H1 (cell line): Measurements from ENCODE around the gene PLCXD1. TPM values are rescaled to one million over a fixed set of nuclear protein-coding genes. Genes with fewer than 3 reads are reported as not detected.

Source experiments
- KDM4A ChIP-seq: IDR thresholded peaks from one replicate; pipeline ENCODE4 v1.7.1; 2012; ENCODE audit warnings: low read depth, mild to moderate bottlenecking, moderate library complexity, low read length, inconsistent platforms; ENCODE audit not compliant: severe bottlenecking
- MAFK ChIP-seq: IDR thresholded peaks from 2 replicates; pipeline ENCODE4 v1.6.1; 2012; ENCODE audit warnings: low read depth, mild to moderate bottlenecking, improper control_type of control experiment, low read length
- POU5F1 ChIP-seq: IDR thresholded peaks from 2 replicates; pipeline ENCODE4 v1.6.1; 2011; ENCODE audit warnings: low read depth, mild to moderate bottlenecking, low read length, moderate library complexity
- RNF2 ChIP-seq: fragments of 200-900, 300-1000 bp; sonication (generic); IDR thresholded peaks from 2 replicates; pipeline ENCODE4 v1.7.1; 2016; ENCODE audit warnings: borderline replicate concordance, low read depth, mild to moderate bottlenecking, antibody characterized with exemption, low read length; ENCODE audit not compliant: poor library complexity, severe bottlenecking; ENCODE audit errors: missing control alignments
- RXRA ChIP-seq: IDR thresholded peaks from 2 replicates; pipeline ENCODE4 v1.6.1; 2011; ENCODE audit warnings: low read depth, mild to moderate bottlenecking, low read length, moderate library complexity; ENCODE audit not compliant: insufficient read depth
- polyA plus RNA-seq, 7 experiments: library from polyadenylated mRNA; depleted of rRNA in 3 of 7; stranded (reverse) in 5 of 7; unstranded in 2 of 7; fragments of >200 nt in 5 of 7; fragments of 200-250 nt in 2 of 7; gene quantifications; 1 replicate in 5 of 7; 2 replicates in 1 of 7; 4 replicates in 1 of 7; pipeline versions ENCODE4 v1.2.1 to v1.2.3, GENCODE V29; 2011 to 2013; ENCODE audit warnings: missing spikeins in 2 of 7, mixed read lengths in 2 of 7
- total RNA-seq: library from RNA; stranded (reverse); fragmentation: NEBNext Ultra II Directional; extraction: Animal tissue kit (Norgen Biotek cat#: 25700); gene quantifications from 2 replicates; pipeline ENCODE4 v1.2.1, GENCODE V29; 2021
- TF ChIP-seq, protein P1 (sequence below): IDR thresholded peaks from 2 replicates; pipeline ENCODE4 v1.6.1; 2011; ENCODE audit warnings: low read length, improper control_type of control experiment
- TF ChIP-seq, protein P2 (sequence below): IDR thresholded peaks from 2 replicates; pipeline ENCODE4 v1.6.1; 2012; ENCODE audit warnings: inconsistent platforms

The PLCXD1 gene
- total and polyA plus RNA-seq, 2 of the 8 experiments (the other 6 are each of a cell fraction or from before 2014, with no cell fraction given), result 93.6 to 124 TPM

DNA sequence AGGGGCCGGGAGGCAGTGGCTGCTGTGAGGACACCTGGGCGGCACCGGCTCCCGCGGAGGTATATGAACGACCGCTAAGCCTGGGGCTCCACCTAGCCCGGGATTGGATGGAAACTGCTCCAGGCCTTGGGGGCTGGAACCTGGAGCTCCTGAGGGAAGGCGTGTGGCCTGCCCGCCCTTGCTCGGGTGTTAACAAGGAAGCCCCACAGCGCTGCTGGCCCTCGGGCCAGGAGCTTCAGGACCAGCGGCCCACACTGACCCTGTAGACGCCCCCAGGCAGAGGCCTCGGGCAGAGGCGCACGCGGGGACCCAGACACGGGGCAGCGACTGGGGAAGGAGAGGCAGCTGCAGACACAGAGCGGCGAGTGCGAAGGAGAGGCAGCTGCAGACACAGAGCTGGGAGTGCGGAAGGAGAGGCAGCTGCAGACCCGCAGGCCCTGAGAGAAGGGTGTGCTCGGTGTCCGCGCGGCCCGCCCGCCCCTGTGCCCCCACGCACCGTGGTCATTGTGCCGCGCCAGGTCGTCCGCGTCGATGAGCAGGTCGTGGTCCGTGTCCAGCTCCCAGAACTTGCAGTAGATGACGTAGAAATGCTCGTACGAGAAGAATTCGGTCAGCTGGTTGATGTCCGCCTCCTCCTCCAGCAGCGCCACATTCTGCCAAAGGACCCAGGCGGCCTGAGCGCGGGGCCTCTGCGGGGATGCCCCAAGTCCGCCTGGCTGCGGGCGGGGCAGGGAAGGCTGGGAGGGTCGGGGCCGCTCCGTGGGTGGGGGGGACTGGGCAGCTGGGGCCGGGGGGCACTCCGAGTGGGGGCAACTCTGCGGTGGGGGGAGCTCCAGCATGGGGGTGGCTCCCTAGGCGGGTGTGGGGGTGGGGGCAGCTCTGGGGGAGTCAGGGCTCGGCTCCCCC is 64.1 kb downstream of the PLCXD1 start (continued):
- TF ChIP-seq, protein P1, sequence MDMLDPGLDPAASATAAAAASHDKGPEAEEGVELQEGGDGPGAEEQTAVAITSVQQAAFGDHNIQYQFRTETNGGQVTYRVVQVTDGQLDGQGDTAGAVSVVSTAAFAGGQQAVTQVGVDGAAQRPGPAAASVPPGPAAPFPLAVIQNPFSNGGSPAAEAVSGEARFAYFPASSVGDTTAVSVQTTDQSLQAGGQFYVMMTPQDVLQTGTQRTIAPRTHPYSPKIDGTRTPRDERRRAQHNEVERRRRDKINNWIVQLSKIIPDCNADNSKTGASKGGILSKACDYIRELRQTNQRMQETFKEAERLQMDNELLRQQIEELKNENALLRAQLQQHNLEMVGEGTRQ, result no peak
- TF ChIP-seq RXRA (no peak), POU5F1 (no peak), MAFK (no peak), RNF2 (no peak), KDM4A (no peak)
- TF ChIP-seq, protein P2, sequence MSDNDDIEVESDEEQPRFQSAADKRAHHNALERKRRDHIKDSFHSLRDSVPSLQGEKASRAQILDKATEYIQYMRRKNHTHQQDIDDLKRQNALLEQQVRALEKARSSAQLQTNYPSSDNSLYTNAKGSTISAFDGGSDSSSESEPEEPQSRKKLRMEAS, result no peak
